NCI-H345 treated with DMSO at 0.1 percent for 48 hours (cell line): Measurements from ENCODE around the gene ZNF586.
"Not testable (repeated sequence)": the region's sequence is repeated elsewhere in the genome, so short reads cannot be mapped to it uniquely, and the experiment has no call there.

Experiments
- DNase-seq: peaks from one replicate; lab custom pipeline; 2025; ENCODE audit not compliant: unreplicated experiment; lab: John Stamatoyannopoulos, UW

ZNF586 gene

GRCh38 chr19:57821501-57821900 is 52.0 kb downstream of the ZNF586 start:
- DNase-seq, result not testable (repeated sequence)

GRCh38 chr19:57823155-57823554 is 53.7 kb downstream of the ZNF586 start:
- not testable (repeated sequence) for DNase-seq

- DNase-seq, result not testable (repeated sequence)
These were observed 54.1 kb downstream of the ZNF586 start for GRCh38 chr19:57823608-57824007.

GRCh38 chr19:57825511-57825910 is 56.0 kb downstream of the ZNF586 start:
- no peak for DNase-seq

- DNase-seq, result no peak
These were observed 59.8 kb downstream of the ZNF586 start for GRCh38 chr19:57829316-57829715.

- DNase-seq, result no peak
These were observed 60.7 kb downstream of the ZNF586 start, which contains the start of gene ZNF587B for GRCh38 chr19:57830071-57830602. ZNF587B (plus strand) TSS chr19:57830299; CDS start chr19:57830529, 230 bp downstream.
